MCF 10A (cell line): ENCODE results near the gene DNASE1L3. TPM values are rescaled to one million over a fixed set of nuclear protein-coding genes. Genes with fewer than 3 reads are reported as not detected.
A peak's percentile ranks its signal among the peaks of the same experiment; 100 is the strongest.

ENCODE experiments used
- BruUV-seq: library from RNA; stranded (reverse); fragments of 400-500 nt; replicated peaks from 2 replicates; lab custom pipeline; 2021; lab: Mats Ljungman, UMichigan
- CTCF ChIA-PET: fragments of 300-600 bp; sonication (Branson Sonifier 250); formaldehyde crosslinking; extraction: SDS; loops from one replicate; lab custom pipeline; 2021; ENCODE audit warnings: antibody characterized with exemption, inconsistent platforms; lab: Yijun Ruan, JAX
- POLR2A ChIA-PET: fragments of 300-600, 350-650 bp; sonication (Branson Sonifier 250); formaldehyde crosslinking; extraction: SDS; loops from one replicate; lab custom pipeline; 2020; ENCODE audit warnings: antibody characterized with exemption, inconsistent platforms; lab: Yijun Ruan, JAX
- DNase-seq: peaks from one replicate; pipeline ENCODE4 v3.0.0-alpha.2; 2018; ENCODE audit not compliant: unreplicated experiment
- H3K27ac Mint-ChIP-seq: one replicate; pipeline ENCODE4 v1.8.0; 2022; ENCODE audit warnings: mild to moderate bottlenecking, low read depth, mixed read lengths; ENCODE audit not compliant: unreplicated experiment
- H3K27me3 Mint-ChIP-seq: one replicate; pipeline ENCODE4 v1.8.0; 2022; ENCODE audit warnings: mixed read lengths; ENCODE audit not compliant: insufficient read depth, unreplicated experiment
- H3K36me3 Mint-ChIP-seq: one replicate; pipeline ENCODE4 v1.8.0; 2022; ENCODE audit warnings: mild to moderate bottlenecking, moderate library complexity, mixed read lengths; ENCODE audit not compliant: insufficient read depth, unreplicated experiment
- H3K4me1 Mint-ChIP-seq: one replicate; pipeline ENCODE4 v1.8.0; 2022; ENCODE audit warnings: mixed read lengths; ENCODE audit not compliant: insufficient read depth, unreplicated experiment
- H3K4me3 Mint-ChIP-seq: one replicate; pipeline ENCODE4 v1.8.0; 2022; ENCODE audit warnings: mild to moderate bottlenecking, moderate library complexity, mixed read lengths; ENCODE audit not compliant: unreplicated experiment
- H3K9me3 Mint-ChIP-seq: one replicate; pipeline ENCODE4 v1.8.0; 2022; ENCODE audit warnings: mixed read lengths; ENCODE audit not compliant: unreplicated experiment
- CTCF ChIP-seq: fragments of 200-600 bp; IDR thresholded peaks from one replicate; pipeline ENCODE4 v1.8.0; 2022; ENCODE audit warnings: antibody characterized with exemption, mild to moderate bottlenecking; ENCODE audit not compliant: unreplicated experiment
- intact Hi-C: fragments of 100-400 bp; cut with micrococcal nuclease; formaldehyde crosslinking; loops from 2 replicates; pipeline ENCODE4 v1.14.1; 2022
- total RNA-seq: library from RNA; stranded (reverse); gene quantifications from 2 replicates; pipeline ENCODE4 v1.2.3, GENCODE V29; 2022

The DNASE1L3 gene
- total RNA-seq, 1 experiment from 2014 or later = not detected

DNA sequence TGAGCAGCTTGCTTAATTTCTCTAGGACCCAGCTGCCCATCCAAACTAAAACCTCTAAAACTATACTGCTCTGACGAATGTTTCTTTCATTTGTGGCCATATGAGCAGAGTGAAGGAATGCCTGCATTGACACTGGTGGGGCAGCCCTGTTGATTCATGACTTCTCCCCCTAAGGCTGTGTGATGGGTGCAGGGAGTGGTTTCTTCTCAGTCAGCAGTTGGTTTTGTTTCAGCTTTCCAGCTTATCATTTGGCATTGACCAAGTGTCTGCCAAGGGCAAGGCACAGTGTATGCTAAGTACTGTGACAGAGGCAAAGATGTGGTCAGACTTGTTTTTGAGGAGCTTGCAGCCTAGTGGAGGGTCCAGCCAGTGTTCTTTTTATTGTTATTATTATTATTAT is 31.6 kb upstream of the DNASE1L3 start:
- Mint-ChIP-seq H3K27ac (no peak overlapping the region), H3K36me3 (no peaks in the 10 kb centered on the region), H3K4me3 (no peak overlapping the region), H3K27me3 (no peaks in the 10 kb centered on the region), H3K4me1 (peaks cover 17% of the 10 kb centered on the region), H3K9me3 (no peaks in the 10 kb centered on the region)
- no peak for TF ChIP-seq CTCF
- ChIA-PET POLR2A (interaction anchor here (0.9 to 2.1 kb wide), 3 partner anchors 8 to 64 kb away, joined by 3 to 9 read pairs (median 3); partner anchors contain the start of genes HTD2 and RPP14), CTCF (interaction anchor here (0.7 to 1.8 kb wide), 3 partner anchors 21 to 64 kb away, joined by 3 to 16 read pairs (median 4); partner anchors contain the start of genes HTD2 and RPP14)
- intact Hi-C loops = no loop called here
- no TSS peak for BruUV-seq
- no peak for DNase-seq

GRCh38 chr3:58241306-58242044 is 30.7 kb upstream of the DNASE1L3 start:
- no TSS peak for BruUV-seq
- intact Hi-C loops = no loop called here
- no peak overlapping the region for H3K4me3 Mint-ChIP-seq

GRCh38 chr3:58238830-58239229 is 28.1 kb upstream of the DNASE1L3 start:
- peak overlapping the region; percentile 75 for H3K27ac Mint-ChIP-seq
- no peaks in the 10 kb centered on the region for H3K9me3 Mint-ChIP-seq
- H3K36me3 Mint-ChIP-seq = no peaks in the 10 kb centered on the region
- no TSS peak for BruUV-seq
- peaks cover 23% of the 10 kb centered on the region for H3K4me1 Mint-ChIP-seq
- no peaks in the 10 kb centered on the region for H3K27me3 Mint-ChIP-seq
- TF ChIP-seq CTCF = no peak
- intact Hi-C loops = no loop called here
- H3K4me3 Mint-ChIP-seq = peak overlapping the region; percentile 87
- DNase-seq = no peak
- CTCF ChIA-PET = interaction anchor here (0.5 to 2.7 kb wide), 10 partner anchors 11 to 1166 kb away, joined by 3 to 12 read pairs (median 4); partner anchors contain the start of genes HTD2 and RPP14
- POLR2A ChIA-PET = interaction anchor here (0.7 to 2.4 kb wide), 11 partner anchors 9 to 97 kb away, joined by 3 to 10 read pairs (median 5); no protein-coding TSS in a partner anchor

More at GRCh38 chr3:58241306-58242044, 30.7 kb upstream of the DNASE1L3 start:
- CTCF ChIA-PET = interaction anchor here (0.6 to 2.7 kb wide), 4 partner anchors 53 to 417 kb away, joined by 3 to 16 read pairs (median 8); partner anchors contain the start of genes HTD2 and RPP14
- H3K36me3 Mint-ChIP-seq = no peaks in the 10 kb centered on the region
- H3K9me3 Mint-ChIP-seq = no peaks in the 10 kb centered on the region
- no peaks in the 10 kb centered on the region for H3K27me3 Mint-ChIP-seq
- H3K4me1 Mint-ChIP-seq = peaks cover 17% of the 10 kb centered on the region
- H3K27ac Mint-ChIP-seq = no peak overlapping the region
- DNase-seq = no peak
- TF ChIP-seq CTCF = no peak
- POLR2A ChIA-PET = interaction anchor here (0.7 to 2.1 kb wide), 4 partner anchors 9 to 65 kb away, joined by 3 to 9 read pairs (median 4); partner anchors contain the start of genes HTD2 and RPP14
